HG03066 (cell line): Measurements from ENCODE around the gene NR2E3.

Experiments
- ATAC-seq: cut with Tn5 transposase; IDR thresholded peaks from one replicate; pipeline ENCODE4 v1.9.1; 2021; ENCODE audit warnings: low read depth; ENCODE audit not compliant: unreplicated experiment

Gene NR2E3

GRCh38 chr15:71790081-71790480, 20.3 kb upstream of the NR2E3 start:
- no peak for ATAC-seq

GRCh38 chr15:71791975-71792374, 18.4 kb upstream of the NR2E3 start:
- no peak for ATAC-seq

- no peak for ATAC-seq
Observed at GRCh38 chr15:71792521-71792920, 17.8 kb upstream of the NR2E3 start.

- ATAC-seq, result no peak
Observed at GRCh38 chr15:71798641-71799040, 11.7 kb upstream of the NR2E3 start.

- no peak for ATAC-seq
Observed at GRCh38 chr15:71800190-71800589, 10.2 kb upstream of the NR2E3 start.

GRCh38 chr15:71800835-71801745, 9.3 kb upstream of the NR2E3 start:
- no peak for ATAC-seq

GRCh38 chr15:71801935-71802655, 8.3 kb upstream of the NR2E3 start:
- ATAC-seq, result no peak

GRCh38 chr15:71802770-71803169, 7.6 kb upstream of the NR2E3 start:
- no peak for ATAC-seq

GRCh38 chr15:71804226-71804625, 6.1 kb upstream of the NR2E3 start:
- ATAC-seq, result no peak

GRCh38 chr15:71804695-71805470, 5.5 kb upstream of the NR2E3 start:
- no peak for ATAC-seq

GRCh38 chr15:71806452-71806931, 3.9 kb upstream of the NR2E3 start:
- no peak for ATAC-seq

- ATAC-seq, result no peak
Observed at GRCh38 chr15:71807125-71807629, 3.2 kb upstream of the NR2E3 start.

GRCh38 chr15:71807691-71808091, 2.7 kb upstream of the NR2E3 start:
- ATAC-seq, result no peak

- no peak for ATAC-seq
Observed at GRCh38 chr15:71808311-71809020, 1.9 kb upstream of the NR2E3 start.

GRCh38 chr15:71809346-71809745, 1.0 kb upstream of the NR2E3 start:
- ATAC-seq, result no peak

- ATAC-seq, result no peak
Observed at GRCh38 chr15:71811036-71811736, 832 bp downstream of the NR2E3 start.

- no peak for ATAC-seq
Observed at GRCh38 chr15:71811752-71812735, 1.7 kb downstream of the NR2E3 start.

GRCh38 chr15:71812966-71813722, 2.8 kb downstream of the NR2E3 start:
- no peak for ATAC-seq
